SK-N-SH (cell line): ENCODE measurements around the gene LRRC27. TPM values are rescaled to one million over a fixed set of nuclear protein-coding genes. Genes with fewer than 3 reads are reported as not detected.

Source experiments
- CTCF ChIA-PET: fragments of 300-600, 350-600 bp; formaldehyde crosslinking; extraction: SDS; loops from one replicate; lab custom pipeline; 2021; lab: Yijun Ruan, JAX
- POLR2A ChIA-PET: fragments of 350-600 bp; sonication (Branson Sonifier 250); formaldehyde crosslinking; extraction: SDS; loops from one replicate; lab custom pipeline; 2020; ENCODE audit warnings: antibody characterized with exemption, inconsistent platforms; lab: Yijun Ruan, JAX
- DNase-seq: peaks from one replicate; pipeline ENCODE4 v3.0.0; 2012
- H2AFZ ChIP-seq: fragments of 200-600 bp; sonication (generic); 2 replicates; pipeline ENCODE4 v1.8.1; 2016; ENCODE audit warnings: antibody characterized with exemption, mild to moderate bottlenecking, low read depth
- H3F3A ChIP-seq: fragments of 200-600 bp; sonication (generic); replicated peaks from 2 replicates; pipeline ENCODE3; 2016; ENCODE audit warnings: antibody characterized with exemption, mild to moderate bottlenecking; ENCODE audit not compliant: insufficient read depth
- H3K27ac ChIP-seq, 2 experiments: fragments of 200-500 bp in 1 of 2; fragments of 200-600 bp in 1 of 2; sonication (Bioruptor generic) in 1 of 2; sonication (generic), shearing (Covaris generic) in 1 of 2; 2 replicates each; pipeline versions ENCODE4 v1.5.1 to v1.6.1; 2014 to 2016; ENCODE audit warnings: low read depth in 2 of 2, inconsistent platforms in 1 of 2, low read length in 1 of 2, mild to moderate bottlenecking in 1 of 2, mixed read lengths in 1 of 2
- H3K27me3 ChIP-seq: fragments of 200-600 bp; sonication (generic), shearing (Covaris generic); 2 replicates; pipeline ENCODE4 v1.6.1; 2016; ENCODE audit warnings: mixed run types; ENCODE audit not compliant: insufficient read depth
- H3K36me3 ChIP-seq, 2 experiments: fragments of 200-500 bp in 1 of 2; fragments of 200-600 bp in 1 of 2; sonication (Bioruptor generic) in 1 of 2; sonication (generic) in 1 of 2; replicated peaks in 1 of 2; 2 replicates each; pipeline versions ENCODE3 to v1.5.1; 2014 to 2016; ENCODE audit warnings: low read length in 1 of 2, mild to moderate bottlenecking in 1 of 2; ENCODE audit not compliant: insufficient read depth in 2 of 2, control insufficient read depth in 1 of 2
- H3K4me1 ChIP-seq, 2 experiments: fragments of 200-500 bp in 1 of 2; fragments of 200-600 bp in 1 of 2; sonication (Bioruptor generic) in 1 of 2; sonication (generic), shearing (Covaris generic) in 1 of 2; 2 replicates each; pipeline versions ENCODE4 v1.5.1 to v1.6.1; 2014 to 2016; ENCODE audit warnings: low read depth in 1 of 2, low read length in 1 of 2, mixed run types in 1 of 2; ENCODE audit not compliant: insufficient read depth in 2 of 2, control insufficient read depth in 1 of 2
- H3K4me2 ChIP-seq: fragments of 200-600 bp; sonication (generic), shearing (Covaris generic); 2 replicates; pipeline ENCODE4 v1.6.1; 2017; ENCODE audit warnings: mixed run types
- H3K4me3 ChIP-seq, 2 experiments: fragments of 200-500 bp in 1 of 2; fragments of 200-600 bp in 1 of 2; sonication (Bioruptor generic) in 1 of 2; sonication (generic), shearing (Covaris generic) in 1 of 2; 2 replicates each; pipeline versions ENCODE4 v1.5.1 to v1.8.1; 2014 to 2016; ENCODE audit warnings: low read depth in 2 of 2, inconsistent platforms in 1 of 2, low read length in 1 of 2, mild to moderate bottlenecking in 1 of 2, mixed read lengths in 1 of 2, moderate library complexity in 1 of 2
- H3K79me2 ChIP-seq: fragments of 200-600 bp; sonication (generic); 2 replicates; pipeline ENCODE4 v1.8.1; 2017; ENCODE audit warnings: mild to moderate bottlenecking; ENCODE audit not compliant: insufficient read depth
- H3K9ac ChIP-seq: fragments of 200-600 bp; sonication (generic); 2 replicates; pipeline ENCODE4 v1.6.1; 2017; ENCODE audit warnings: mixed run types
- H3K9me2 ChIP-seq: fragments of 200-600 bp; sonication (generic); 2 replicates; pipeline ENCODE4 v1.6.1; 2017; ENCODE audit warnings: mixed run types
- H3K9me3 ChIP-seq: fragments of 200-600 bp; sonication (generic); 2 replicates; pipeline ENCODE4 v1.6.1; 2017; ENCODE audit warnings: mixed run types, mild to moderate bottlenecking, moderate library complexity
- H4K20me1 ChIP-seq: fragments of 200-600 bp; sonication (generic); 2 replicates; pipeline ENCODE4 v1.6.1; 2017; ENCODE audit warnings: mild to moderate bottlenecking, mixed run types; ENCODE audit not compliant: insufficient read depth
- CHD2 ChIP-seq: fragments of 150-350 bp; IDR thresholded peaks from 2 replicates; pipeline ENCODE4 v1.6.1; 2018; ENCODE audit warnings: low read length; ENCODE audit not compliant: partially characterized antibody
- ELF1 ChIP-seq: IDR thresholded peaks from 2 replicates; pipeline ENCODE4 v1.4.0; 2012
- EP300 ChIP-seq, 2 experiments: IDR thresholded peaks; 2 replicates each; pipeline versions ENCODE4 v1.4.0 to v1.6.1; 2012; ENCODE audit warnings: borderline replicate concordance in 1 of 2, low read depth in 1 of 2, low read length in 1 of 2
- EZH2phosphoT487 ChIP-seq: fragments of 200-600 bp; sonication (generic); IDR thresholded peaks from 2 replicates; pipeline ENCODE4 v1.6.1; 2017; ENCODE audit warnings: low read depth, mixed run types, mild to moderate bottlenecking, antibody characterized with exemption, moderate library complexity, borderline replicate concordance
- FOXM1 ChIP-seq: IDR thresholded peaks from 2 replicates; pipeline ENCODE4 v1.4.0; 2012; ENCODE audit warnings: low read depth, mild to moderate bottlenecking
- GABPA ChIP-seq: IDR thresholded peaks from 2 replicates; pipeline ENCODE4 v1.4.0; 2012; ENCODE audit warnings: low read depth, mild to moderate bottlenecking
- GATA2 ChIP-seq: sonication (generic); formaldehyde crosslinking; IDR thresholded peaks from 2 replicates; pipeline ENCODE4 v1.5.0; 2020; ENCODE audit warnings: mild to moderate bottlenecking, missing genetic modification reagents
- JUND ChIP-seq: IDR thresholded peaks from 2 replicates; pipeline ENCODE4 v1.4.0; 2012
- MXI1 ChIP-seq: IDR thresholded peaks from 2 replicates; pipeline ENCODE4 v1.6.1; 2012; ENCODE audit warnings: mild to moderate bottlenecking, low read depth, low read length, improper control_type of control experiment
- NFIC ChIP-seq: IDR thresholded peaks from 2 replicates; pipeline ENCODE4 v1.4.0; 2012; ENCODE audit warnings: borderline replicate concordance
- RAD21 ChIP-seq: IDR thresholded peaks from 2 replicates; pipeline ENCODE4 v1.6.1; 2012; ENCODE audit warnings: mild to moderate bottlenecking, low read length
- RCOR1 ChIP-seq: fragments of 150-350 bp; IDR thresholded peaks from 2 replicates; pipeline ENCODE4 v1.6.1; 2017; ENCODE audit warnings: antibody characterized with exemption, low read length
- RFX5 ChIP-seq: IDR thresholded peaks from 2 replicates; pipeline ENCODE4 v1.6.1; 2012; ENCODE audit warnings: mild to moderate bottlenecking, improper control_type of control experiment, low read length
- RXRA ChIP-seq: IDR thresholded peaks from 2 replicates; pipeline ENCODE4 v1.4.0; 2012; ENCODE audit warnings: low read depth, mild to moderate bottlenecking, borderline replicate concordance
- SIN3A ChIP-seq: IDR thresholded peaks from 2 replicates; pipeline ENCODE4 v1.6.1; 2012; ENCODE audit warnings: low read depth, mild to moderate bottlenecking, low read length, moderate library complexity, borderline replicate concordance
- SMC3 ChIP-seq: IDR thresholded peaks from 2 replicates; pipeline ENCODE4 v1.6.1; 2012; ENCODE audit warnings: low read depth, low read length, improper control_type of control experiment
- TEAD4 ChIP-seq: IDR thresholded peaks from 2 replicates; pipeline ENCODE4 v1.4.0; 2012; ENCODE audit warnings: mild to moderate bottlenecking, borderline replicate concordance; ENCODE audit not compliant: insufficient read depth
- YY1 ChIP-seq: IDR thresholded peaks from 2 replicates; pipeline ENCODE4 v1.4.0; 2012; ENCODE audit warnings: low read depth, mild to moderate bottlenecking
- WGBS: methylation state at CpG from one replicate; pipeline ENCODE4 v1.1.6; 2017; ENCODE audit warnings: low lambda C conversion rate; 5-methylcytosine and 5-hydroxymethylcytosine counted together
- polyA plus RNA-seq, 3 experiments: library from polyadenylated mRNA; depleted of rRNA; stranded (reverse); fragments of >200 nt; gene quantifications; 2 replicates each; pipeline ENCODE4 v1.2.3, GENCODE V29; 2012
- TF ChIP-seq, protein P1 (sequence below): IDR thresholded peaks from 2 replicates; pipeline ENCODE4 v1.4.0; 2012; ENCODE audit warnings: low read depth
- TF ChIP-seq, protein P2 (sequence below): IDR thresholded peaks from 2 replicates; pipeline ENCODE4; 2012
- TF ChIP-seq, protein P3 (sequence below): fragments of 200-600 bp; sonication (generic); IDR thresholded peaks from 2 replicates; pipeline ENCODE4 v1.6.1; 2017; ENCODE audit warnings: antibody characterized with exemption, mild to moderate bottlenecking, moderate library complexity
- TF ChIP-seq, protein P4 (sequence below): fragments of 150-350 bp; IDR thresholded peaks from 2 replicates; pipeline ENCODE4 v1.6.1; 2017; ENCODE audit warnings: antibody characterized with exemption, low read length, low read depth, borderline replicate concordance
- TF ChIP-seq, protein P5 (sequence below): IDR thresholded peaks from 2 replicates; pipeline ENCODE4 v1.4.0; 2012; ENCODE audit warnings: low read depth, borderline replicate concordance
- TF ChIP-seq, protein P6 (sequence below): IDR thresholded peaks from 2 replicates; pipeline ENCODE4 v1.6.1; 2012; ENCODE audit warnings: mild to moderate bottlenecking, low read depth, low read length, moderate library complexity

The LRRC27 gene
- 10.0 and 11.2 TPM in 2 replicates for polyA plus RNA-seq (2012; rRNA removed)
- 7.4 and 7.6 TPM in 2 replicates for polyA plus RNA-seq (2012; cell fraction: cytosol; rRNA removed)
- polyA plus RNA-seq (2012; cell fraction: nucleus; rRNA removed): 44.8 and 57.8 TPM in 2 replicates

DNA sequence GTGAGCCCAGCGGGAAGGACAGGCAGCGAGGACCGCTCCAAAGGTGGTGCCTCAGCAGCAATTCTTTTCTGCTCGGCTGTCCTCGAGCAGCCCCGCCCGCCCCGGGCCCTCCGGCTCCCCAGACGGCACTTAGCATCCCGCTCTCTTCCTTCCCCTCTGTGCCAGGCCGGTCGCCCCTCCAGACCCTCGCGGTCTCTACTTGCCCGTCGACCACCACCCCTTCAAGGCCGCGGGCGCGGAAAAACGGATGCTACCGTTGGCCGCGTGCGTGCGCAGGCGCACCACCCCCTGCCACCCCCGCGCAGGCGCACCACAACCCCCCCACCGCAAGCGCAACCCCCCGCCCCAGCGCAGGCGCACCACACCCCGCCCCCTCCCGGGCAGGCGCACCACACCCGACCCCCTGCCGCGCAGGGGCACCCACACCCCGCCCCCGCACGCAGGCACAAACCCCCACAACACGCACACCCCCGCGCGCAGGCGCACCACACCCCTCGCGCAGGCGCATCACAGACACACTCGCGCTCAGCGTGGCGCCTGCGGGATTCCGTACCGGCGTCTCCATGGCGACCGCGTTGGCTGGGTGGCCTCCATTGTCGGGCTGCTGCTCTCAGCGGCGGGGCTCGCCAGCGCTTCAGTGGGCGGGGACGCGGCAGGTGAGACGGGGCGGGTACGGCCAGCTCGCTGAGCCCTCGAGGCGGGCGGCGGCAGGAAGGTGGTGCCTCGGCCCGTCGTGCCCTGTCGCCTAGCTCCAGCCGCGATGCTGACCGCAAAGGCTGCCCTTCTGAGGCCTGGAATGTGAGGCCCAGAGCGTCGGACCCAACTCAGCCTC, at the start of gene LRRC27:
TSS of gene LRRC27 (plus strand) at position 593 of the 832 bp plus-strand sequence. CDS start 1,332 bp downstream, outside the sequence.
- peaks cover 13 to 24% of the 10 kb centered on the region in 2 experiments for H3K36me3 ChIP-seq
- POLR2A ChIA-PET: no interaction called here
- H3K9me3 ChIP-seq: no peaks in the 10 kb centered on the region
- peak within 1 kb of the TSS; percentile 99 for H3K4me2 ChIP-seq
- H2AFZ ChIP-seq: peak within 1 kb of the TSS; percentile 82
- no peaks in the 10 kb centered on the region for H3K9me2 ChIP-seq
- DNase-seq: peak; percentile 100
- H3K79me2 ChIP-seq: peaks cover 57% of the 10 kb centered on the region
- 0% methylated on average over 5 of the region's 89 CpGs for WGBS
- H3K9ac ChIP-seq: peak within 1 kb of the TSS; percentile 93
- no peaks in the 10 kb centered on the region for H3K27me3 ChIP-seq
- H3F3A ChIP-seq: peaks cover 7% of the 10 kb centered on the region
- peaks cover 0 to 29% of the 10 kb centered on the region in 2 experiments; a peak in 3 of 4 replicates for H3K4me1 ChIP-seq
- H4K20me1 ChIP-seq: no peaks in the 10 kb centered on the region
- peak within 1 kb of the TSS; percentile 81 to 91 for H3K4me3 ChIP-seq
- peak within 1 kb of the TSS; percentile 62 to 80 for H3K27ac ChIP-seq
- CTCF ChIA-PET: interaction anchor here (1.2 kb wide), 1 partner anchor 109 kb away, joined by 3 read pairs; no protein-coding TSS in a partner anchor
- TF ChIP-seq JUND (no peak), GABPA (no peak), SIN3A (peak; percentile 96), TEAD4 (no peak), MXI1 (peak; percentile 88), CHD2 (peak; percentile 89), YY1 (peak; percentile 87), RFX5 (no peak), RAD21 (no peak), ELF1 (no peak), GATA2 (CRISPR knock-in tag) (no peak), RXRA (no peak), RCOR1 (peak; percentile 6; the same call in 1 of the 2 replicates), SMC3 (no peak; the same call in 1 of the 2 replicates), EP300 (IDR thresholded peaks at IDR 0.05; ENCODE audit: borderline replicate concordance in 1 of 2, low read depth in 1 of 2, low read length in 1 of 2) (0 out of 4 replicates have a peak, but pooled peaks of 1 of the 2 experiments have one; percentile 4), FOXM1 (no peak), EZH2phosphoT487 (no peak), NFIC (no peak)
- TF ChIP-seq, protein P1, sequence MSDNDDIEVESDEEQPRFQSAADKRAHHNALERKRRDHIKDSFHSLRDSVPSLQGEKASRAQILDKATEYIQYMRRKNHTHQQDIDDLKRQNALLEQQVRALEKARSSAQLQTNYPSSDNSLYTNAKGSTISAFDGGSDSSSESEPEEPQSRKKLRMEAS: peak; percentile 60
- TF ChIP-seq, protein P2, sequence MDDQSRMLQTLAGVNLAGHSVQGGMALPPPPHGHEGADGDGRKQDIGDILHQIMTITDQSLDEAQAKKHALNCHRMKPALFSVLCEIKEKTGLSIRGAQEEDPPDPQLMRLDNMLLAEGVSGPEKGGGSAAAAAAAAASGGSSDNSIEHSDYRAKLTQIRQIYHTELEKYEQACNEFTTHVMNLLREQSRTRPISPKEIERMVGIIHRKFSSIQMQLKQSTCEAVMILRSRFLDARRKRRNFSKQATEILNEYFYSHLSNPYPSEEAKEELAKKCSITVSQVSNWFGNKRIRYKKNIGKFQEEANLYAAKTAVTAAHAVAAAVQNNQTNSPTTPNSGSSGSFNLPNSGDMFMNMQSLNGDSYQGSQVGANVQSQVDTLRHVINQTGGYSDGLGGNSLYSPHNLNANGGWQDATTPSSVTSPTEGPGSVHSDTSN: no peak
- TF ChIP-seq, protein P3, sequence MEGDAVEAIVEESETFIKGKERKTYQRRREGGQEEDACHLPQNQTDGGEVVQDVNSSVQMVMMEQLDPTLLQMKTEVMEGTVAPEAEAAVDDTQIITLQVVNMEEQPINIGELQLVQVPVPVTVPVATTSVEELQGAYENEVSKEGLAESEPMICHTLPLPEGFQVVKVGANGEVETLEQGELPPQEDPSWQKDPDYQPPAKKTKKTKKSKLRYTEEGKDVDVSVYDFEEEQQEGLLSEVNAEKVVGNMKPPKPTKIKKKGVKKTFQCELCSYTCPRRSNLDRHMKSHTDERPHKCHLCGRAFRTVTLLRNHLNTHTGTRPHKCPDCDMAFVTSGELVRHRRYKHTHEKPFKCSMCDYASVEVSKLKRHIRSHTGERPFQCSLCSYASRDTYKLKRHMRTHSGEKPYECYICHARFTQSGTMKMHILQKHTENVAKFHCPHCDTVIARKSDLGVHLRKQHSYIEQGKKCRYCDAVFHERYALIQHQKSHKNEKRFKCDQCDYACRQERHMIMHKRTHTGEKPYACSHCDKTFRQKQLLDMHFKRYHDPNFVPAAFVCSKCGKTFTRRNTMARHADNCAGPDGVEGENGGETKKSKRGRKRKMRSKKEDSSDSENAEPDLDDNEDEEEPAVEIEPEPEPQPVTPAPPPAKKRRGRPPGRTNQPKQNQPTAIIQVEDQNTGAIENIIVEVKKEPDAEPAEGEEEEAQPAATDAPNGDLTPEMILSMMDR: no peak
- TF ChIP-seq, protein P4, sequence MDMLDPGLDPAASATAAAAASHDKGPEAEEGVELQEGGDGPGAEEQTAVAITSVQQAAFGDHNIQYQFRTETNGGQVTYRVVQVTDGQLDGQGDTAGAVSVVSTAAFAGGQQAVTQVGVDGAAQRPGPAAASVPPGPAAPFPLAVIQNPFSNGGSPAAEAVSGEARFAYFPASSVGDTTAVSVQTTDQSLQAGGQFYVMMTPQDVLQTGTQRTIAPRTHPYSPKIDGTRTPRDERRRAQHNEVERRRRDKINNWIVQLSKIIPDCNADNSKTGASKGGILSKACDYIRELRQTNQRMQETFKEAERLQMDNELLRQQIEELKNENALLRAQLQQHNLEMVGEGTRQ: no peak
- TF ChIP-seq, protein P5, sequence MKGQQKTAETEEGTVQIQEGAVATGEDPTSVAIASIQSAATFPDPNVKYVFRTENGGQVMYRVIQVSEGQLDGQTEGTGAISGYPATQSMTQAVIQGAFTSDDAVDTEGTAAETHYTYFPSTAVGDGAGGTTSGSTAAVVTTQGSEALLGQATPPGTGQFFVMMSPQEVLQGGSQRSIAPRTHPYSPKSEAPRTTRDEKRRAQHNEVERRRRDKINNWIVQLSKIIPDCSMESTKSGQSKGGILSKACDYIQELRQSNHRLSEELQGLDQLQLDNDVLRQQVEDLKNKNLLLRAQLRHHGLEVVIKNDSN: no peak
- TF ChIP-seq, protein P6, sequence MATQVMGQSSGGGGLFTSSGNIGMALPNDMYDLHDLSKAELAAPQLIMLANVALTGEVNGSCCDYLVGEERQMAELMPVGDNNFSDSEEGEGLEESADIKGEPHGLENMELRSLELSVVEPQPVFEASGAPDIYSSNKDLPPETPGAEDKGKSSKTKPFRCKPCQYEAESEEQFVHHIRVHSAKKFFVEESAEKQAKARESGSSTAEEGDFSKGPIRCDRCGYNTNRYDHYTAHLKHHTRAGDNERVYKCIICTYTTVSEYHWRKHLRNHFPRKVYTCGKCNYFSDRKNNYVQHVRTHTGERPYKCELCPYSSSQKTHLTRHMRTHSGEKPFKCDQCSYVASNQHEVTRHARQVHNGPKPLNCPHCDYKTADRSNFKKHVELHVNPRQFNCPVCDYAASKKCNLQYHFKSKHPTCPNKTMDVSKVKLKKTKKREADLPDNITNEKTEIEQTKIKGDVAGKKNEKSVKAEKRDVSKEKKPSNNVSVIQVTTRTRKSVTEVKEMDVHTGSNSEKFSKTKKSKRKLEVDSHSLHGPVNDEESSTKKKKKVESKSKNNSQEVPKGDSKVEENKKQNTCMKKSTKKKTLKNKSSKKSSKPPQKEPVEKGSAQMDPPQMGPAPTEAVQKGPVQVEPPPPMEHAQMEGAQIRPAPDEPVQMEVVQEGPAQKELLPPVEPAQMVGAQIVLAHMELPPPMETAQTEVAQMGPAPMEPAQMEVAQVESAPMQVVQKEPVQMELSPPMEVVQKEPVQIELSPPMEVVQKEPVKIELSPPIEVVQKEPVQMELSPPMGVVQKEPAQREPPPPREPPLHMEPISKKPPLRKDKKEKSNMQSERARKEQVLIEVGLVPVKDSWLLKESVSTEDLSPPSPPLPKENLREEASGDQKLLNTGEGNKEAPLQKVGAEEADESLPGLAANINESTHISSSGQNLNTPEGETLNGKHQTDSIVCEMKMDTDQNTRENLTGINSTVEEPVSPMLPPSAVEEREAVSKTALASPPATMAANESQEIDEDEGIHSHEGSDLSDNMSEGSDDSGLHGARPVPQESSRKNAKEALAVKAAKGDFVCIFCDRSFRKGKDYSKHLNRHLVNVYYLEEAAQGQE: no peak
